Inflammatory macrophage (primary cell): ENCODE results near the gene NDUFAF8.
A peak's percentile ranks its signal among the peaks of the same experiment; 100 is the strongest.

Experiments
- DNase-seq, 2 donors: peaks; one replicate each; pipeline ENCODE4 v3.0.0-alpha.2; 2020 to 2022

The NDUFAF8 gene

GRCh38 chr17:81277946-81278693 is 39.0 kb downstream of the NDUFAF8 start:
- DNase-seq: no peak

GRCh38 chr17:81278831-81279230 is 39.7 kb downstream of the NDUFAF8 start:
- no peak for DNase-seq

GRCh38 chr17:81279278-81280275 is 40.5 kb downstream of the NDUFAF8 start:
- no peak for DNase-seq

- DNase-seq: no peak
These were observed 41.5 kb downstream of the NDUFAF8 start for GRCh38 chr17:81280571-81280970.

GRCh38 chr17:81282141-81282540 is 43.0 kb downstream of the NDUFAF8 start:
- DNase-seq: no peak

- DNase-seq: no peak
These were observed 43.8 kb downstream of the NDUFAF8 start for GRCh38 chr17:81282876-81283275.

- peak; percentile 93 to 97 for DNase-seq
These were observed 46.2 kb downstream of the NDUFAF8 start for GRCh38 chr17:81285179-81285878.

- DNase-seq: no peak
These were observed 46.8 kb downstream of the NDUFAF8 start for GRCh38 chr17:81285894-81286293.

- no peak for DNase-seq
These were observed 47.5 kb downstream of the NDUFAF8 start for GRCh38 chr17:81286491-81287145.

- no peak for DNase-seq
These were observed 48.0 kb downstream of the NDUFAF8 start for GRCh38 chr17:81287152-81287551.

- DNase-seq: peak; percentile 16 to 51
These were observed 48.8 kb downstream of the NDUFAF8 start for GRCh38 chr17:81287741-81288430.

- DNase-seq: no peak
These were observed 49.6 kb downstream of the NDUFAF8 start for GRCh38 chr17:81288715-81289114.

GRCh38 chr17:81289627-81290026 is 50.5 kb downstream of the NDUFAF8 start:
- DNase-seq: no peak

GRCh38 chr17:81290230-81290629 is 51.1 kb downstream of the NDUFAF8 start:
- no peak for DNase-seq
